ENCODE measurements around the gene LYPLAL1.
"Not testable (repeated sequence)": the region's sequence is repeated elsewhere in the genome, so short reads cannot be mapped to it uniquely, and the experiment has no call there.

The LYPLAL1 gene

DNA sequence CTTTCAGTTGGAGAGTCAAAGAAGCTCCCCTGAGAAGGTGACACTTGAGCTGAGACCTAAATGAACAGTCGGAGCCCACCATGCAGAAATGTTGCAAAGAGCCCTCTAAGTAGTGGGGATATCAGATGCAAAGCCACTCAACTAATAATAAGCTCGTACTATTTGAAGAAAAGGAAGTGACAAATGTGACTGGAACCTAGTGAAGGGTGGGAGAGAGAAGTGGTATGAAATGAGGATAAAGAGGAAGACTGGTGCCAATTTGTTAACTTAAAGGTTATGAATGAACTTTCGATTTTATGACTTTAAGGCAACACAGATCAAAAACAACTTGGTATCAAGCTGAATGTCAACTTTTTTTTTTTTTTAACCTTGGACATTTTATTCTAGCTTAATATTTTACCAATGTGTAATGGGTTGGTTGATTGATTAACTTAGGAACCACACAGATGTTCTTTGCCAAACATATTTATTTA, 14.7 kb downstream of the LYPLAL1 start:
- Histone ChIP-seq H3K36me3 (replicated peaks; ENCODE audit: insufficient read depth, low read length) (no peaks in the 10 kb centered on the region), H3K27me3 (replicated peaks; ENCODE audit: insufficient read depth, low read length) (no peaks in the 10 kb centered on the region), H3K79me2 (ENCODE audit: low read length) (peaks cover 7% of the 10 kb centered on the region; the same call in 1 of the 2 replicates), H3K4me3 (ENCODE audit: low read length) (no peak overlapping the region), H3F3A (ENCODE audit: insufficient read depth, low read length) (peaks cover 12% of the 10 kb centered on the region), H3K9ac (ENCODE audit: low read length) (no peak overlapping the region), H3K9me3 (replicated peaks; ENCODE audit: insufficient read depth, low read length) (no peaks in the 10 kb centered on the region), H4K20me1 (ENCODE audit: insufficient read depth, low read length) (no peaks in the 10 kb centered on the region), H3K4me1 (ENCODE audit: low read length) (peaks cover 16% of the 10 kb centered on the region), H2AFZ (ENCODE audit: low read length) (no peak overlapping the region), H3K27ac (ENCODE audit: low read length) (no peak overlapping the region), H3K4me2 (ENCODE audit: low read depth, low read length) (0 out of 2 replicates have a peak overlapping the region, but pooled peaks have one; percentile 0), H3K9me2 (replicated peaks; ENCODE audit: insufficient read depth, low read length) (no peaks in the 10 kb centered on the region)
- no peak for TF ChIP-seq EZH2phosphoT487 (IDR thresholded peaks at IDR 0.05; ENCODE audit: low read length)
- DNase-seq, result no peak

DNA sequence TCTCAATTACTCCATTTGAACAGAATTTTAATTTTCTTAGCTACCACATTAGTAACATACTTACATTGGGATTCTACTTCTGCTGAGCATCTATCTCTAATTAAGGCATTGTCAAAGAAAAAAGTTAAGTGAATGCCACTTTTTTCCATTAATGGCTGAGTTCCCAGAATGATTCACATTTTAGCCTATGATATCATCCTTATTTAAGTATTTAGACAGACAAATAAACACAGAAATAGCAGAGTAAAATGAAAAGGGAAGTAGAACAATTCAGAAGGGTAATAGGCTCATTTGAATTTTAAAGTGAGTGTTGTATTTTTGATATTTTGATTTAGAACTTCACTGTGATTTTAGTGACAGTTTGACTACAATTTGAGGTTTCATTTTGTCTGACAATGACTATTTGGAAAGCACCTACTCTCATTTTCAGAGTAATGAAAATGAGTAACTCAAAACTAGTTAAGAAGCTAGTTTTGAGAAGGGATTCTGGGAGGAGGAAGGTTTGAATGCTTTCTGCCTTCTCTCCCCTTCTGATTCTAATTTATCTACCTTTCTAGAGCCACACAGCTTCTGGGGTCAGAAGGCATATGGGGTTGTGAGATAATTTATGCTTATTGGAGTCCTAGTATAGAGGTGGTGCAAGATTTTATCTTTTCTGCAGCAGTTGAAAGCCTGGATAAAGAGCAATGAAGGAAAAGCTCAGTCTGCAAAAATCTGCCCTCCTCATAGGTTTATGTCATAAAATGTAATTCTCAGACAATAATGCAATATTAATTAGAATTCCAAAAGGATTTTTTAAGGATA, 15.5 kb downstream of the LYPLAL1 start:
- Histone ChIP-seq H2AFZ (ENCODE audit: low read length) (no peak overlapping the region), H3F3A (ENCODE audit: insufficient read depth, low read length) (peaks cover 12% of the 10 kb centered on the region), H3K4me2 (ENCODE audit: low read depth, low read length) (peak overlapping the region; percentile 60), H4K20me1 (ENCODE audit: insufficient read depth, low read length) (no peaks in the 10 kb centered on the region), H3K9ac (ENCODE audit: low read length) (peak overlapping the region; percentile 8; the same call in 1 of the 2 replicates), H3K79me2 (ENCODE audit: low read length) (peaks cover 7% of the 10 kb centered on the region; the same call in 1 of the 2 replicates), H3K27ac (ENCODE audit: low read length) (peak overlapping the region; percentile 40; the same call in 1 of the 2 replicates), H3K27me3 (replicated peaks; ENCODE audit: insufficient read depth, low read length) (no peaks in the 10 kb centered on the region), H3K36me3 (replicated peaks; ENCODE audit: insufficient read depth, low read length) (no peaks in the 10 kb centered on the region), H3K4me3 (ENCODE audit: low read length) (no peak overlapping the region; the same call in 1 of the 2 replicates), H3K9me3 (replicated peaks; ENCODE audit: insufficient read depth, low read length) (no peaks in the 10 kb centered on the region), H3K4me1 (ENCODE audit: low read length) (peaks cover 16% of the 10 kb centered on the region), H3K9me2 (replicated peaks; ENCODE audit: insufficient read depth, low read length) (no peaks in the 10 kb centered on the region)
- TF ChIP-seq, protein P1, sequence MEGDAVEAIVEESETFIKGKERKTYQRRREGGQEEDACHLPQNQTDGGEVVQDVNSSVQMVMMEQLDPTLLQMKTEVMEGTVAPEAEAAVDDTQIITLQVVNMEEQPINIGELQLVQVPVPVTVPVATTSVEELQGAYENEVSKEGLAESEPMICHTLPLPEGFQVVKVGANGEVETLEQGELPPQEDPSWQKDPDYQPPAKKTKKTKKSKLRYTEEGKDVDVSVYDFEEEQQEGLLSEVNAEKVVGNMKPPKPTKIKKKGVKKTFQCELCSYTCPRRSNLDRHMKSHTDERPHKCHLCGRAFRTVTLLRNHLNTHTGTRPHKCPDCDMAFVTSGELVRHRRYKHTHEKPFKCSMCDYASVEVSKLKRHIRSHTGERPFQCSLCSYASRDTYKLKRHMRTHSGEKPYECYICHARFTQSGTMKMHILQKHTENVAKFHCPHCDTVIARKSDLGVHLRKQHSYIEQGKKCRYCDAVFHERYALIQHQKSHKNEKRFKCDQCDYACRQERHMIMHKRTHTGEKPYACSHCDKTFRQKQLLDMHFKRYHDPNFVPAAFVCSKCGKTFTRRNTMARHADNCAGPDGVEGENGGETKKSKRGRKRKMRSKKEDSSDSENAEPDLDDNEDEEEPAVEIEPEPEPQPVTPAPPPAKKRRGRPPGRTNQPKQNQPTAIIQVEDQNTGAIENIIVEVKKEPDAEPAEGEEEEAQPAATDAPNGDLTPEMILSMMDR (IDR thresholded peaks at IDR 0.05; ENCODE audit: low read length), result no peak
- no peak for TF ChIP-seq EZH2 (optimal IDR thresholded peaks at IDR 0.05; ENCODE audit: low read depth, low read length)
- TF ChIP-seq EZH2phosphoT487 (IDR thresholded peaks at IDR 0.05; ENCODE audit: low read length), result no peak
- peak; percentile 72 for DNase-seq

DNA sequence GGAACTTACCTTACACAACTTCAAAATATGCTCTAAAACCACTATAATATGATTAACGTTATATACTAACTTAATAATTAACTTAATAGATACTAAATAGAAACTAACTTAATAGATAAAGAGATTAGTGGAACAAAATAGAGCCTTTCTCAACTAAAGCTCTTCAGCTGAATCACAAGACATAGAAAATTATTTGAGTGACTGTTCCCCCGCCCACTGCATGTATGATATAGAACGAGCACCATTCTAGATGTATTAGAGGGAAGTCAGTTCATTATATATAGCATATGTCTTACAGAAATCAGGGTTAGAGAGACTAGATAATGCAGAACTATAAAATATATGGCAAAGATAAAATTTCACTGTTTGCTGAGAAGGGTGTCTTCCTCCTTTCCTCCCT, 16.3 kb downstream of the LYPLAL1 start:
- peaks cover 12% of the 10 kb centered on the region for H3F3A ChIP-seq (ENCODE audit: insufficient read depth, low read length)
- H3K4me1 ChIP-seq (ENCODE audit: low read length), result peaks cover 16% of the 10 kb centered on the region
- H3K4me2 ChIP-seq (ENCODE audit: low read depth, low read length), result no peak overlapping the region
- no peaks in the 10 kb centered on the region for H3K27me3 ChIP-seq (replicated peaks; ENCODE audit: insufficient read depth, low read length)
- no peak for DNase-seq
- no peak overlapping the region for H2AFZ ChIP-seq (ENCODE audit: low read length)
- H4K20me1 ChIP-seq (ENCODE audit: insufficient read depth, low read length), result no peaks in the 10 kb centered on the region
- no peak overlapping the region for H3K4me3 ChIP-seq (ENCODE audit: low read length)
- TF ChIP-seq EZH2 (optimal IDR thresholded peaks at IDR 0.05; ENCODE audit: low read depth, low read length) (no peak), EZH2phosphoT487 (IDR thresholded peaks at IDR 0.05; ENCODE audit: low read length) (no peak)
- TF ChIP-seq, protein P1 (IDR thresholded peaks at IDR 0.05; ENCODE audit: low read length), result no peak
- no peaks in the 10 kb centered on the region for H3K9me2 ChIP-seq (replicated peaks; ENCODE audit: insufficient read depth, low read length)
- H3K27ac ChIP-seq (ENCODE audit: low read length), result no peak overlapping the region
- no peaks in the 10 kb centered on the region for H3K79me2 ChIP-seq (ENCODE audit: low read length)
- H3K36me3 ChIP-seq (replicated peaks; ENCODE audit: insufficient read depth, low read length), result no peaks in the 10 kb centered on the region
- no peak overlapping the region for H3K9ac ChIP-seq (ENCODE audit: low read length)
- H3K9me3 ChIP-seq (replicated peaks; ENCODE audit: insufficient read depth, low read length), result no peaks in the 10 kb centered on the region

DNA sequence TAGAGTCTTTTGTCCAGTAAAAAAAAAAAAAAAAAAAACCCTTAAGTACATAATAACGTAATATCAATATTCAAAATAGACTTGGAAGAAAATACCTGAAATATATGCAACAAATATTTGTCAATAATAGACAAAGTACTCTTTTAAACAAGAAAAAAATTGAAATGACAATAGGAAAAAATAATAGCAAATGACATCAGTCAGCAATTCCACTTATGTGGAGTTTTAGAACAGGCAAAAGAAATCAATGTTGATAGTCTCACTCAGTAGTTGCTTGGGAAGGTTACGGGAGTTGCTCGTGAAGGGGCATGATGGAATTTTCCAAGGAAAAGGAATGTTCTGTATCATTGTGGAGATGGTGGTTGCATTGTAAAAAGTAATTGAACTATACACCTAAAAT, 16.9 kb downstream of the LYPLAL1 start:
- no peak overlapping the region for H3K27ac ChIP-seq (ENCODE audit: low read length)
- H3K36me3 ChIP-seq (replicated peaks; ENCODE audit: insufficient read depth, low read length), result no peaks in the 10 kb centered on the region
- no peak overlapping the region for H3K4me2 ChIP-seq (ENCODE audit: low read depth, low read length)
- no peaks in the 10 kb centered on the region for H3K27me3 ChIP-seq (replicated peaks; ENCODE audit: insufficient read depth, low read length)
- TF ChIP-seq EZH2phosphoT487 (IDR thresholded peaks at IDR 0.05; ENCODE audit: low read length) (no peak), EZH2 (optimal IDR thresholded peaks at IDR 0.05; ENCODE audit: low read depth, low read length) (no peak)
- TF ChIP-seq, protein P1 (IDR thresholded peaks at IDR 0.05; ENCODE audit: low read length), result no peak
- H3F3A ChIP-seq (ENCODE audit: insufficient read depth, low read length), result peaks cover 12% of the 10 kb centered on the region
- DNase-seq, result no peak
- no peaks in the 10 kb centered on the region for H4K20me1 ChIP-seq (ENCODE audit: insufficient read depth, low read length)
- H3K4me1 ChIP-seq (ENCODE audit: low read length), result peaks cover 16% of the 10 kb centered on the region
- H3K9ac ChIP-seq (ENCODE audit: low read length), result no peak overlapping the region
- H3K9me3 ChIP-seq (replicated peaks; ENCODE audit: insufficient read depth, low read length), result no peaks in the 10 kb centered on the region
- H3K79me2 ChIP-seq (ENCODE audit: low read length), result no peaks in the 10 kb centered on the region
- H2AFZ ChIP-seq (ENCODE audit: low read length), result no peak overlapping the region
- no peak overlapping the region for H3K4me3 ChIP-seq (ENCODE audit: low read length)
- H3K9me2 ChIP-seq (replicated peaks; ENCODE audit: insufficient read depth, low read length), result no peaks in the 10 kb centered on the region

DNA sequence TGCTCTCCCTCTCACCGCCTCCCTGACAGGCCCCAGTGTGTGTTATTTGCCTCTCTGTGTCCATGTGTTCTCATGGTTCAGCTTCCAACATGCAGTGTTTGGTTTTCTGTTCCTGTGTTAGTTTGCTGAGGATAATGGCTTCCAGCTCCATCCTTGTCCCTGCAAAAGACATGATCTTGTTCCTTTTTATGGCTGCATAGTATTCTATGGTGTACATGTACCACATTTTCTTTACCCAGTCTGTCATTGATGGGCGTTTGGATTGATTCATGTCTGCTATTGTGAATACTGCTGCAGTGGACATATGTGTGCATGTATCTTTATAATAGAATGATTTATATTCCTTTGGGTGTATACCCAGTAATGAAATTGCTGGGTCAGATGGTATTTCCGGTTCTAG, 22.2 kb downstream of the LYPLAL1 start:
- not testable (repeated sequence) for H3K79me2 ChIP-seq (ENCODE audit: low read length); H2AFZ ChIP-seq (ENCODE audit: low read length); H3K27ac ChIP-seq (ENCODE audit: low read length); H3K36me3 ChIP-seq (replicated peaks; ENCODE audit: insufficient read depth, low read length); H3K9me2 ChIP-seq (replicated peaks; ENCODE audit: insufficient read depth, low read length); H3K4me3 ChIP-seq (ENCODE audit: low read length); H3K4me1 ChIP-seq (ENCODE audit: low read length); H3K9me3 ChIP-seq (replicated peaks; ENCODE audit: insufficient read depth, low read length); H3K9ac ChIP-seq (ENCODE audit: low read length); H3K4me2 ChIP-seq (ENCODE audit: low read depth, low read length); H3F3A ChIP-seq (ENCODE audit: insufficient read depth, low read length); H4K20me1 ChIP-seq (ENCODE audit: insufficient read depth, low read length); DNase-seq; H3K27me3 ChIP-seq (replicated peaks; ENCODE audit: insufficient read depth, low read length)

Data from MM.1S (cell line).